Cardiac muscle cell (in vitro differentiated cells and primary cell): ENCODE measurements around the gene PCSK5. TPM values are rescaled to one million over a fixed set of nuclear protein-coding genes. Genes with fewer than 3 reads are reported as not detected.

Experiments
- DNase-seq, 2 donors: peaks; one replicate each; pipeline versions ENCODE4 v3.0.0 to v3.0.0-alpha.2; 2010 to 2017; ENCODE audit warnings: low read depth in 1 of 2, low spot score in 1 of 2
- H3K27ac ChIP-seq: fragments of 200-600 bp; sonication (generic); 2 replicates; pipeline ENCODE4 v1.5.1; 2016
- H3K27me3 ChIP-seq: fragments of 200-600 bp; sonication (generic); 2 replicates; pipeline ENCODE4 v1.6.0; 2016; ENCODE audit warnings: control low read depth
- H3K36me3 ChIP-seq: fragments of 200-600 bp; sonication (generic); 2 replicates; pipeline ENCODE4 v1.5.1; 2016; ENCODE audit warnings: control low read depth
- H3K4me1 ChIP-seq: fragments of 200-600 bp; sonication (generic); 2 replicates; pipeline ENCODE4 v1.8.1; 2017; ENCODE audit warnings: low read depth, mild to moderate bottlenecking, mixed run types
- H3K4me3 ChIP-seq: fragments of 200-600 bp; sonication (generic); 2 replicates; pipeline ENCODE4 v1.5.1; 2016; ENCODE audit warnings: mild to moderate bottlenecking
- H3K9me3 ChIP-seq: fragments of 200-600 bp; sonication (generic); 2 replicates; pipeline ENCODE4 v1.5.1; 2017; ENCODE audit warnings: low read depth, mild to moderate bottlenecking, control low read depth
- polyA plus RNA-seq: library from polyadenylated mRNA; unstranded; fragments of >200 nt; fragmentation: Nextera tagmentation; extraction: Ambion mirVana; gene quantifications from 2 replicates; pipeline ENCODE4 v1.2.1, GENCODE V29; 2016
- total RNA-seq: library from RNA; depleted of rRNA; stranded (reverse); fragments of >200 nt; gene quantifications from 2 replicates; pipeline ENCODE4 v1.2.3, GENCODE V29; 2016
- TF ChIP-seq, protein P1 (sequence below): IDR thresholded peaks from 2 replicates; pipeline ENCODE4 v1.5.1; 2012; ENCODE audit warnings: low read depth, mild to moderate bottlenecking, low read length

The PCSK5 gene
- total and polyA plus RNA-seq, 2 experiments from 2014 or later = 6.8 to 9.6 TPM

DNA sequence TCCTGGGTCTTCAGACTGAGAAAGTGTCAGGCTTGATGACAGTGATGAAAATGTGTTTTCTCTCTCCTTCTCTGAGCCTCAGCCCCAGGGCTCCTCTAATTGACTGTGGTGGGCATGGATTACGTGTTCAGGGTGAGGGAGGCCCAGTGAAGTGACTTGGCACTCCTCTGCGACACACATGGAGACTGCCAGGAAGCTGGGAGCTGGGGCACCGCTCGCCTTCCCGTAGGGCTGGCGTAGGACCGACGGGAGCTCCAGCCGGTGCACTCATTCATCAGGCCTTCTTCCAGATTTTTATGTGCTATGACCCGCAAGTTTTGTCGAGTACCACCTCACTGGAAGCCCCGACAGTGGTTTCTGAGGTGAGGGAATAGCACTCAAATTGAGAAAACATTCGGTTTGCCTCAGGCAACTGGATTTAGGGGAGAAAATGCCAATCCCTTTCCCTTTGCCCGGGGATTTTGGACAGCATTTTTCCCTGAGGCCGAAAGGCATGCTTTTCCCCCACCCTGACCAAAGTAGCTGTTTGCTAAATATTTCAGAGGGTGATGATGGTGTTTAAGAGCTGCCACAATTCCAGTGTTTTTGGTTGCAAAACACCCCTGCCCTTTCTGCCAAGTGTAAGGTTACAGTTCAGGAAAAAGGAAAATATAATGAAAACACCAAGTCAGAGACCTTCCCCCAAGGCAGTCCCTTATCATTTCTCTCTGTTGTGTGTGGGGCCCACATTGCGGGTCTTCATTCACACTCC, 83.7 kb downstream of the PCSK5 start:
- Histone ChIP-seq H3K36me3 (no peaks in the 10 kb centered on the region), H3K27ac (no peak overlapping the region)

DNA sequence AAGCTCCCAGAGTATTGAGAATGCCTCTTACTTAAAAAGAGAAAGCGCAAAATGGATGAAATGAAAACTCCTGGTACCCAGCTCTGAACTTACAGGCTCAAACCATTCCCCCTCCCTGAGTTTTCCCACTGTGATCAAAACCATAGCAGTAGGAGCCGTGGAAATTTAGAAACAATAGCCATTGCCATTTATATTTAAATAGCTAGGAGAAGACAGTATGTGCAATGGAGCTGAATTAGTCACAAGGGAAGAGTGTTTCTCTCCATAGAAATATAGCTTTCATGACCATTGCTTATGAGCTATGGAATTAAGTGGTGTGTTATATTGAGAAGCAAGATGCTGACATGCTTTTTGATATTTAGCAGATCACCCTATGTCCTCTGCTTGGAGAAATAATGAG, 84.6 kb downstream of the PCSK5 start:
- Histone ChIP-seq H3K27me3 (no peaks in the 10 kb centered on the region), H3K27ac (no peak overlapping the region), H3K4me1 (no peaks in the 10 kb centered on the region), H3K9me3 (no peaks in the 10 kb centered on the region), H3K4me3 (no peak overlapping the region), H3K36me3 (no peaks in the 10 kb centered on the region)
- no peak for DNase-seq
- TF ChIP-seq, protein P1, sequence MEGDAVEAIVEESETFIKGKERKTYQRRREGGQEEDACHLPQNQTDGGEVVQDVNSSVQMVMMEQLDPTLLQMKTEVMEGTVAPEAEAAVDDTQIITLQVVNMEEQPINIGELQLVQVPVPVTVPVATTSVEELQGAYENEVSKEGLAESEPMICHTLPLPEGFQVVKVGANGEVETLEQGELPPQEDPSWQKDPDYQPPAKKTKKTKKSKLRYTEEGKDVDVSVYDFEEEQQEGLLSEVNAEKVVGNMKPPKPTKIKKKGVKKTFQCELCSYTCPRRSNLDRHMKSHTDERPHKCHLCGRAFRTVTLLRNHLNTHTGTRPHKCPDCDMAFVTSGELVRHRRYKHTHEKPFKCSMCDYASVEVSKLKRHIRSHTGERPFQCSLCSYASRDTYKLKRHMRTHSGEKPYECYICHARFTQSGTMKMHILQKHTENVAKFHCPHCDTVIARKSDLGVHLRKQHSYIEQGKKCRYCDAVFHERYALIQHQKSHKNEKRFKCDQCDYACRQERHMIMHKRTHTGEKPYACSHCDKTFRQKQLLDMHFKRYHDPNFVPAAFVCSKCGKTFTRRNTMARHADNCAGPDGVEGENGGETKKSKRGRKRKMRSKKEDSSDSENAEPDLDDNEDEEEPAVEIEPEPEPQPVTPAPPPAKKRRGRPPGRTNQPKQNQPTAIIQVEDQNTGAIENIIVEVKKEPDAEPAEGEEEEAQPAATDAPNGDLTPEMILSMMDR = no peak

More for the DNA sequence above, 83.7 kb downstream of the PCSK5 start:
- no peaks in the 10 kb centered on the region for H3K27me3 ChIP-seq
- TF ChIP-seq, protein P1 = no peak
- H3K4me1 ChIP-seq = no peaks in the 10 kb centered on the region
- H3K9me3 ChIP-seq = no peaks in the 10 kb centered on the region
- H3K4me3 ChIP-seq = no peak overlapping the region
- DNase-seq = peak in 1 of 2 donors; percentile 27

DNA sequence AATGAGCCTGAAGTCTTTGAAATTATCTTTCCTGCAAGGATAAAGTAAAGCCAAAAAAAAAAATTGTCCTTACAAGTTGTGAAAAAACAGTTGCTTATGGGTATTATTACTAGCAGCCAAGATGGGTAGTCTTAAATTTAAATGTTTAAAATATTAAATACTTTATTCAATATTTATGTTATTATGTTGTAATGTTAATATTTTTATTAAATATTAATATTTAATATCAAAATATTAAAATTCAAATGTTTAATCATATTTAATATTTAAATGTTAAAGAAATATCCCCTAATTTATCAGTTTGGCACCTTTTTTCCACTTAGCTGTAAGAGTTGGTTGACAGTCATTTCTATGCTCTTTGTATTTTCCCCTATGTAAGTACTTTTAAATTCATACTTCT, 86.1 kb downstream of the PCSK5 start:
- no peak for DNase-seq
- no peak overlapping the region for H3K27ac ChIP-seq
- no peaks in the 10 kb centered on the region for H3K36me3 ChIP-seq
- H3K4me1 ChIP-seq = no peaks in the 10 kb centered on the region
- TF ChIP-seq, protein P1 = no peak
- no peak overlapping the region for H3K4me3 ChIP-seq
- no peaks in the 10 kb centered on the region for H3K27me3 ChIP-seq
- no peaks in the 10 kb centered on the region for H3K9me3 ChIP-seq

DNA sequence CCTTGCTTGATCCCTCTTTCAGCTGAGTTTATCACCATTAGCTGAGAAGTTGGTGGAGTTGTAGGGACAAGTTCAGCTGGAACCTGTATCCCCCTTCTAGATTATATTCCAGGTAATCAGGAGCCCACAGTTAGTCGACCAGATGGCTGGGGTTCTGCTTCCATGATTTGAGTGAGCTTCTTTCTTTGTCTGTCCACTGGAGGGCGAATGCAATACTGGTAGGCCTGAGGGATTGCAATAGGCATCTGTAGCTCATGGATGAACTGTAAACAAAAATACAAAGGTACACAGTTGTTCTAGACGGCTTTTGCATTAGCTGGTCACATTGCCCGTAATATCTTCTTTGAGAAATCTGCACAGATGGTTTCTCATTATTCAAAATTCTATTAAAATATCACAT, 88.9 kb downstream of the PCSK5 start:
- Histone ChIP-seq H3K27me3 (no peaks in the 10 kb centered on the region), H3K36me3 (no peaks in the 10 kb centered on the region), H3K27ac (no peak overlapping the region), H3K4me1 (no peaks in the 10 kb centered on the region), H3K9me3 (no peaks in the 10 kb centered on the region), H3K4me3 (no peak overlapping the region)
- DNase-seq = peak; percentile 11 to 22
- TF ChIP-seq, protein P1 = peak; percentile 31

DNA sequence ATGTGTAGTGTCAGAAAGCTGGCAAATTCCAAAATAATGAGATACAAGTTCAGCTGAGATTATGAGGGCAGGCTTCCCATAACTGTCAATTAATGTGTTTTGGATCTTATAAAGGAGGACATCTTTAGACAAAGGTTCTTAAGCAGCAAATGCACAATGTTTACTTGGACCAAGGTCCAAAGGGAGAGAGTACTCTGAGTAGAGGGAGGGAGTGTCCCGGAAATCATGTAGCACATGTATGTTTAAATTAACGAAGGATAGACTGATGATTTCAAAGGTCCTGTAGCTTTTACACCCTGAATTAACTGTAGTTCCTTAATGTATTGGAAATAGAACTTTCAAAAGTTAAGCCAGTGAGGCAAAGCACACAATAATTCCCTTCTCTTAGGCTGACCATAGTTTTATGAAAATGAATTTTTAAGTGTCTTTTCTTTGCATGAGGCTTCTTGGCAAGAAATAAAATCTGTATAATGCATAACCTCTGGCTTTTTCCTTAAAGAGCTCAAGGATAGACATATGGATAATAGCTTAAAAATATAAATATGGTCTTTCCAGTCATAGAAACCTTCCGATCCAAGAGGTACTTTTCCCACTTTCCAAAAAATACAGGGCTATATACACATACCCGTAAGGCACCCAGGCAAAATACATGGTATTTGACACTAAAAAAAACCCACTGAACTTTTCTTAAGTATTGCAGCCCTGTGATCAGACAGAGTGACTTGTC, 93.0 kb downstream of the PCSK5 start:
- no peak overlapping the region for H3K27ac ChIP-seq
- TF ChIP-seq, protein P1 = no peak
- no peaks in the 10 kb centered on the region for H3K27me3 ChIP-seq
- H3K36me3 ChIP-seq = no peaks in the 10 kb centered on the region
- no peaks in the 10 kb centered on the region for H3K4me1 ChIP-seq
- no peak for DNase-seq
- H3K4me3 ChIP-seq = no peak overlapping the region
- H3K9me3 ChIP-seq = no peaks in the 10 kb centered on the region
